GM12878 (cell line): ENCODE data around the gene RAP1GAP. TPM values are rescaled to one million over a fixed set of nuclear protein-coding genes. Genes with fewer than 3 reads are reported as not detected.

Source experiments
- ATAC-seq: fragments of 200-7000 bp; cut with Tn5 transposase; 3 replicates; pipeline ENCODE4 v1.9.1; 2020; ENCODE audit warnings: mild to moderate bottlenecking, moderate library complexity
- BruUV-seq: library from RNA; stranded (reverse); fragments of 400-500 nt; replicated peaks from 2 replicates; lab custom pipeline; 2021; lab: Mats Ljungman, UMichigan
- CTCF ChIA-PET: fragments of 300-600 bp; sonication (Branson Sonifier 250); formaldehyde crosslinking; extraction: SDS; loops from one replicate; lab custom pipeline; 2021; ENCODE audit warnings: inconsistent platforms; lab: Yijun Ruan, JAX
- POLR2A ChIA-PET: fragments of 350-600 bp; formaldehyde crosslinking; extraction: SDS; loops from one replicate; lab custom pipeline; 2021; ENCODE audit warnings: inconsistent platforms; lab: Charles Lee
- RAD21 ChIA-PET: fragments of 300-600 bp; sonication (Branson Sonifier 250); formaldehyde crosslinking; loops from one replicate; lab custom pipeline; 2023; ENCODE audit warnings: antibody characterized with exemption; ENCODE audit not compliant: unreplicated experiment; lab: Charles Lee
- SMC1A ChIA-PET: fragments of 300-600 bp; sonication (Branson Sonifier 250); formaldehyde crosslinking; loops from one replicate; lab custom pipeline; 2023; ENCODE audit not compliant: unreplicated experiment, uncharacterized antibody; lab: Charles Lee
- DNase-seq: peaks from one replicate; pipeline ENCODE4 v3.0.0-alpha.2; 2011; ENCODE audit warnings: low read depth, low spot score
- FAIRE-seq: peaks from 3 replicates; lab custom pipeline; 2011; peaks lifted over from hg19 to GRCh38; lab: Jason Lieb, UNC
- H2AFZ ChIP-seq: 2 replicates; pipeline ENCODE4 v1.6.0; 2011; ENCODE audit warnings: low read depth, low read length, control low read depth; ENCODE audit not compliant: control insufficient read depth
- H3K27ac ChIP-seq: 2 replicates; pipeline ENCODE4 v1.5.1; 2011; ENCODE audit warnings: control low read depth; ENCODE audit not compliant: control insufficient read depth, insufficient read depth
- H3K27me3 ChIP-seq, 2 experiments: replicated peaks in 1 of 2; 2 replicates each; pipeline versions ENCODE4 v1.6.0 to v1.6.1; 2011; ENCODE audit warnings: low read length in 1 of 2; ENCODE audit not compliant: control insufficient read depth in 2 of 2, insufficient read depth in 2 of 2
- H3K36me3 ChIP-seq, 2 experiments: 2 replicates each; pipeline ENCODE4 v1.5.1; 2011; ENCODE audit warnings: low read length in 1 of 2; ENCODE audit not compliant: control insufficient read depth in 2 of 2, insufficient read depth in 2 of 2
- H3K4me1 ChIP-seq: 2 replicates; pipeline ENCODE4 v1.6.1; 2011; ENCODE audit warnings: mild to moderate bottlenecking, low read length, moderate library complexity, mixed read lengths; ENCODE audit not compliant: control insufficient read depth, insufficient read depth
- H3K4me2 ChIP-seq: 2 replicates; pipeline ENCODE4 v1.6.0; 2011; ENCODE audit warnings: control low read depth; ENCODE audit not compliant: control insufficient read depth, insufficient read depth
- H3K4me3 ChIP-seq: fragments of 200-600 bp; sonication (generic); 2 replicates; pipeline ENCODE4 v1.5.1; 2016
- H3K79me2 ChIP-seq: 2 replicates; pipeline ENCODE4 v1.6.0; 2011; ENCODE audit warnings: low read length; ENCODE audit not compliant: control insufficient read depth, insufficient read depth
- H3K9ac ChIP-seq: 2 replicates; pipeline ENCODE4 v1.8.0; 2011; ENCODE audit warnings: low read length, control low read depth, mixed read lengths; ENCODE audit not compliant: control insufficient read depth, insufficient read depth
- H3K9me3 ChIP-seq: replicated peaks from 3 replicates; pipeline ENCODE4 v1.5.1; 2011; ENCODE audit warnings: mild to moderate bottlenecking, low read length; ENCODE audit not compliant: control insufficient read depth, insufficient read depth
- H4K20me1 ChIP-seq: 2 replicates; pipeline ENCODE4 v1.6.0; 2011; ENCODE audit not compliant: control insufficient read depth, insufficient read depth
- BRCA1 ChIP-seq: IDR thresholded peaks from 2 replicates; pipeline ENCODE4 v1.6.1; 2011; ENCODE audit warnings: low read depth, low read length, improper control_type of control experiment
- FOS ChIP-seq: IDR thresholded peaks from 3 replicates; pipeline ENCODE4 v1.6.1; 2011; ENCODE audit warnings: borderline replicate concordance; ENCODE audit not compliant: insufficient read length; ENCODE audit errors: extremely low read depth
- GATAD2B ChIP-seq: fragments of 450-650 bp; conservative IDR thresholded peaks from 2 replicates; pipeline ENCODE4 v1.6.1; 2017; ENCODE audit warnings: low read depth, mild to moderate bottlenecking, moderate library complexity
- RB1 ChIP-seq: fragments of 450-650 bp; formaldehyde crosslinking; IDR thresholded peaks from 2 replicates; pipeline ENCODE4 v1.6.1; 2017; ENCODE audit warnings: mild to moderate bottlenecking, borderline replicate concordance
- RELB ChIP-seq: fragments of 450-650 bp; IDR thresholded peaks from 2 replicates; pipeline ENCODE4 v1.6.1; 2017; ENCODE audit warnings: low read depth, mild to moderate bottlenecking, moderate library complexity
- SPI1 ChIP-seq: IDR thresholded peaks from 2 replicates; pipeline ENCODE4 v1.6.1; 2011; ENCODE audit warnings: low read depth, mild to moderate bottlenecking, low read length, moderate library complexity, borderline replicate concordance; ENCODE audit not compliant: insufficient read depth
- TCF7 ChIP-seq: IDR thresholded peaks from 2 replicates; pipeline ENCODE4 v1.6.1; 2014; ENCODE audit warnings: antibody characterized with exemption, borderline replicate concordance
- WGBS: methylation state at CpG from one replicate; pipeline ENCODE4 v1.1.6; 2016; ENCODE audit warnings: low lambda C conversion rate; ENCODE audit not compliant: insufficient replicate concordance, insufficient coverage; ENCODE audit errors: missing lambda C conversion rate; 5-methylcytosine and 5-hydroxymethylcytosine counted together
- in situ Hi-C: fragments of 300-500 bp; cut with MboI; formaldehyde crosslinking; loops from 9 replicates; pipeline ENCODE4 v1.14.3; 2018; ENCODE audit warnings: mixed read lengths
- intact Hi-C: fragments of 100-400 bp; cut with micrococcal nuclease; formaldehyde crosslinking; loops from one replicate; pipeline ENCODE4 v1.14.2; 2022; ENCODE audit not compliant: unreplicated experiment
- polyA plus RNA-seq, 11 experiments: library from polyadenylated mRNA; depleted of rRNA in 4 of 11; unstranded in 6 of 11; stranded (reverse) in 5 of 11; fragments of >200 nt; fragmentation: Nextera tagmentation in 4 of 11; fragmentation: Illumina TruSeq in 1 of 11; extraction: Ambion mirVana in 4 of 11; extraction: Trizol in 1 of 11; gene quantifications; 1 replicate in 1 of 11; 2 replicates in 10 of 11; pipeline versions ENCODE4 v1.2.1 to v1.2.3, GENCODE V29; 2011 to 2016; ENCODE audit warnings: inconsistent platforms in 2 of 11, missing spikeins in 2 of 11, low read depth in 1 of 11
- total RNA-seq, 4 experiments: library from RNA; depleted of rRNA in 3 of 4; stranded (reverse); fragments of >200 nt in 3 of 4; fragmentation: Illumina TruSeq in 1 of 4; extraction: Trizol in 1 of 4; gene quantifications; 2 replicates each; pipeline versions ENCODE4 v1.2.1 to v1.2.3, GENCODE V29; 2013 to 2021

RAP1GAP gene
- total and polyA plus RNA-seq, 10 of the 15 experiments (the other 5 are each of a cell fraction or from before 2014, with no cell fraction given), result 0.04 to 0.96 (median 0.09) TPM; not detected in 3

- TF ChIP-seq GATAD2B, result no peak
- no peak for TF ChIP-seq RB1
- no peak for TF ChIP-seq BRCA1
Observed at GRCh38 chr1:21665711-21666575, 3.2 kb downstream of the RAP1GAP start (continued).

GRCh38 chr1:21664806-21665588, 4.2 kb downstream of the RAP1GAP start:
- no peak for ATAC-seq
- H3K9me3 ChIP-seq, result no peaks in the 10 kb centered on the region
- TF ChIP-seq SPI1 (no peak), RELB (no peak), FOS (no peak), TCF7 (no peak)
- TF ChIP-seq, all 136 proteins: peak for 0
- Histone ChIP-seq H4K20me1 (no peaks in the 10 kb centered on the region), H3K36me3 (no peaks in the 10 kb centered on the region), H3K27ac (no peak overlapping the region), H3K9ac (no peak overlapping the region), H3K4me2 (no peak overlapping the region), H3K27me3 (peaks cover 0 to 6% of the 10 kb centered on the region in 2 experiments), H3K79me2 (no peaks in the 10 kb centered on the region), H2AFZ (no peak overlapping the region), H3K4me3 (no peak overlapping the region), H3K4me1 (peaks cover 3% of the 10 kb centered on the region; the same call in 1 of the 2 replicates)
- intact Hi-C loops (no loop called here), in situ Hi-C loops (no loop called here)
- DNase-seq (no peak), FAIRE-seq (no peak)
- ChIA-PET CTCF (interaction anchor here (1.9 kb wide), 1 partner anchor 70 kb away, joined by 4 read pairs; no protein-coding TSS in a partner anchor), SMC1A (interaction anchor here (0.5 kb wide), 1 partner anchor 82 kb away, joined by 3 read pairs; no protein-coding TSS in a partner anchor), RAD21 (no interaction called here), POLR2A (interaction anchor here (0.6 to 1.2 kb wide), 2 partner anchors 60 to 116 kb away, joined by 4 to 6 read pairs; no protein-coding TSS in a partner anchor)
- 26% methylated on average over 10 of the region's 10 CpGs for WGBS
- BruUV-seq, result no TSS peak
